ENCODE results near the gene RHOD. TPM values are rescaled to one million over a fixed set of nuclear protein-coding genes. Genes with fewer than 3 reads are reported as not detected.

The RHOD gene
- total and polyA plus RNA-seq, 2 of the 8 experiments (the other 6 are each of a cell fraction or from before 2014, with no cell fraction given), result 12.1 to 17.6 TPM

DNA sequence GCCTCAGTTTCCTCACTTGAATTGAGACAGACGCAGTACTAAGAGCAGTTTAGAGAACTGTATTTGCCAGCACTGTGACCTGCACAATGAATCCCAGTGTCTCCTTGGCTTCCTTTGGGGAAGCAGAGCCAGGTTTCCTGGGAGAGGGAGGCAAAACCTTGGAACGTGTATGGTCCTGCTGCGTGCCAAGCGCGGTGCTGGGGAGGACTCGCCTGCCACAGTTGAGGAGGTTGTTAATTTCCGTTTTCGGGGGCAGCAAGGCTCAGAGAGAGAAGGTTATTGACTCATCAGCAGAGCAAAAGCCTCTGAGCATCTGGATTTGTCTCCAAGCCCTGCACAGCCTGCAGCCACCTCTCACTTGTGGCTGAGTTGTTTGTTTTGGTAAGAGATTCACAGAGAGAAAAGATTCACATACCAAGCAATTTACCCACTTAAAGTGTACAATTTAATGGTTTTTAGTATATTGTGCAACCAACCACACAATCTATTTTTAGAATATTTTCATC, 22.9 kb upstream of the RHOD start:
- no peak overlapping the region for H3K4me3 ChIP-seq (ENCODE audit: extremely low read depth in 1 of 4, insufficient read depth in 2 of 4, low read depth in 3 of 4, low read length in 4 of 4)
- no peak overlapping the region for H2BK12ac ChIP-seq (ENCODE audit: low read depth, low read length)
- no peak for DNase-seq (ENCODE audit: low read depth in 1 of 2, low spot score in 2 of 2)
- no peak overlapping the region for H3K4ac ChIP-seq (replicated peaks; ENCODE audit: insufficient read length, low read depth, low read length)
- no peak overlapping the region for H4K91ac ChIP-seq (replicated peaks; ENCODE audit: insufficient read length, low read length)
- no peak overlapping the region for H3K18ac ChIP-seq (ENCODE audit: extremely low read depth, low read length)
- WGBS, 2 experiments (ENCODE audit: extremely low coverage in 1 of 2, insufficient coverage in 1 of 2, insufficient read length in 1 of 2, insufficient replicate concordance in 2 of 2, low coverage in 1 of 2, low lambda C conversion rate in 2 of 2, missing lambda C conversion rate in 1 of 2), result 81% methylated on average over 8 of the region's 8 CpGs; no CpG with 5 or more reads in 1 of the 2 experiments
- H3K4me1 ChIP-seq (replicated peaks in 1 of 4; ENCODE audit: control insufficient read depth in 3 of 4, insufficient read depth in 4 of 4, low read length in 3 of 4), result peaks cover 0 to 8% (median 0%) of the 10 kb centered on the region in 4 experiments; a peak in 2 of 7 replicates
- FAIRE-seq, result no peak
- no peak overlapping the region for H2BK120ac ChIP-seq (replicated peaks; ENCODE audit: low read depth, low read length)
- H3K27ac ChIP-seq (ENCODE audit: low read depth, low read length), result no peak overlapping the region
- H3K56ac ChIP-seq (replicated peaks; ENCODE audit: insufficient read length, low read depth, low read length), result no peak overlapping the region
- H2AK5ac ChIP-seq (ENCODE audit: low read depth, low read length), result no peak overlapping the region
- no peak overlapping the region for H3K9ac ChIP-seq (replicated peaks in 1 of 4; ENCODE audit: extremely low read depth in 1 of 4, low read depth in 3 of 4, low read length in 3 of 4)
- no peak overlapping the region for H2BK15ac ChIP-seq (ENCODE audit: low read length)
- POLR2A ChIA-PET (ENCODE audit: partially characterized antibody), result interaction anchor here (1.2 kb wide), 1 partner anchor 11 kb away, joined by 4 read pairs; no protein-coding TSS in a partner anchor
- no peak overlapping the region for H2BK20ac ChIP-seq (ENCODE audit: low read length)
- no peaks in the 10 kb centered on the region for H3K9me3 ChIP-seq (ENCODE audit: insufficient read depth in 2 of 2, low read depth in 1 of 2, low read length in 1 of 2)
- H3K4me2 ChIP-seq (ENCODE audit: insufficient read depth in 1 of 2, low read depth in 2 of 2, low read length in 2 of 2), result no peak overlapping the region
- H2BK5ac ChIP-seq (ENCODE audit: low read depth, low read length), result no peak overlapping the region
- H3K79me1 ChIP-seq (ENCODE audit: low read depth, low read length), result no peaks in the 10 kb centered on the region
- no peak overlapping the region for H4K8ac ChIP-seq (ENCODE audit: extremely low read depth, insufficient read depth, low read length)
- no peak overlapping the region for H3K23ac ChIP-seq (ENCODE audit: insufficient read length)
- no peaks in the 10 kb centered on the region for H3K79me2 ChIP-seq (ENCODE audit: control insufficient read depth in 1 of 2, insufficient read depth in 2 of 2, low read length in 2 of 2)
- CTCF ChIA-PET (ENCODE audit: partially characterized antibody), result no interaction called here
- H3K36me3 ChIP-seq (ENCODE audit: control insufficient read depth in 2 of 4, insufficient read depth in 4 of 4, low read length in 3 of 4), result no peaks in the 10 kb centered on the region
- H3K23me2 ChIP-seq (ENCODE audit: low read depth, low read length), result no peaks in the 10 kb centered on the region
- H4K5ac ChIP-seq (ENCODE audit: insufficient read length, low read depth, low read length), result no peak overlapping the region
- no peak overlapping the region for H2AFZ ChIP-seq (ENCODE audit: low read length)
- H3K27me3 ChIP-seq (replicated peaks in 1 of 4; ENCODE audit: control insufficient read depth in 3 of 4, extremely low read depth in 1 of 4, insufficient read depth in 3 of 4, low read length in 3 of 4), result no peaks in the 10 kb centered on the region
- no peaks in the 10 kb centered on the region for H4K20me1 ChIP-seq (replicated peaks in 1 of 2; ENCODE audit: control insufficient read depth in 1 of 2, insufficient read depth in 2 of 2, low read length in 2 of 2)
- no peak overlapping the region for H3K14ac ChIP-seq (ENCODE audit: insufficient read length)
- no peak for TF ChIP-seq ASH2L (IDR thresholded peaks at IDR 0.05; ENCODE audit: low read length)
- TF ChIP-seq NRF1 (IDR thresholded peaks at IDR 0.05; ENCODE audit: low read depth, low read length), result no peak
- TF ChIP-seq, protein P1, sequence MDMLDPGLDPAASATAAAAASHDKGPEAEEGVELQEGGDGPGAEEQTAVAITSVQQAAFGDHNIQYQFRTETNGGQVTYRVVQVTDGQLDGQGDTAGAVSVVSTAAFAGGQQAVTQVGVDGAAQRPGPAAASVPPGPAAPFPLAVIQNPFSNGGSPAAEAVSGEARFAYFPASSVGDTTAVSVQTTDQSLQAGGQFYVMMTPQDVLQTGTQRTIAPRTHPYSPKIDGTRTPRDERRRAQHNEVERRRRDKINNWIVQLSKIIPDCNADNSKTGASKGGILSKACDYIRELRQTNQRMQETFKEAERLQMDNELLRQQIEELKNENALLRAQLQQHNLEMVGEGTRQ (IDR thresholded peaks at IDR 0.05; ENCODE audit: low read length), result no peak
- no peak for TF ChIP-seq TEAD4 (IDR thresholded peaks at IDR 0.05; ENCODE audit: low read depth, low read length)
- no peak for TF ChIP-seq PHF8 (conservative IDR thresholded peaks at IDR 0.05; ENCODE audit: low read depth, low read length)
- no peak for TF ChIP-seq POLR2A (IDR thresholded peaks at IDR 0.05; ENCODE audit: control extremely low read depth in 1 of 2, low read depth in 2 of 2, low read length in 2 of 2)
- no peak for TF ChIP-seq ZNF274 (IDR thresholded peaks at IDR 0.05; ENCODE audit: borderline replicate concordance, extremely low read depth, low read length)
- TF ChIP-seq MAFK (IDR thresholded peaks at IDR 0.05; ENCODE audit: low read depth, low read length), result no peak
- TF ChIP-seq CTBP2 (IDR thresholded peaks at IDR 0.05; ENCODE audit: borderline replicate concordance, insufficient read depth, insufficient read length, low read length), result no peak
- TF ChIP-seq RNF2 (IDR thresholded peaks at IDR 0.05; ENCODE audit: borderline replicate concordance, low read depth, low read length, missing control alignments, poor library complexity, severe bottlenecking), result no peak

All from H1 (cell line).